ENCODE data around the gene EFCAB12. TPM values are rescaled to one million over a fixed set of nuclear protein-coding genes. Genes with fewer than 3 reads are reported as not detected.
"Not testable (repeated sequence)": the region's sequence is repeated elsewhere in the genome, so short reads cannot be mapped to it uniquely, and the experiment has no call there.

Gene EFCAB12
- total RNA-seq, 3 donors from 2014 or later (not counting 1 experiment from before 2014, with no cell fraction given), result 0.94 to 3.3 (median 1.4) TPM

DNA sequence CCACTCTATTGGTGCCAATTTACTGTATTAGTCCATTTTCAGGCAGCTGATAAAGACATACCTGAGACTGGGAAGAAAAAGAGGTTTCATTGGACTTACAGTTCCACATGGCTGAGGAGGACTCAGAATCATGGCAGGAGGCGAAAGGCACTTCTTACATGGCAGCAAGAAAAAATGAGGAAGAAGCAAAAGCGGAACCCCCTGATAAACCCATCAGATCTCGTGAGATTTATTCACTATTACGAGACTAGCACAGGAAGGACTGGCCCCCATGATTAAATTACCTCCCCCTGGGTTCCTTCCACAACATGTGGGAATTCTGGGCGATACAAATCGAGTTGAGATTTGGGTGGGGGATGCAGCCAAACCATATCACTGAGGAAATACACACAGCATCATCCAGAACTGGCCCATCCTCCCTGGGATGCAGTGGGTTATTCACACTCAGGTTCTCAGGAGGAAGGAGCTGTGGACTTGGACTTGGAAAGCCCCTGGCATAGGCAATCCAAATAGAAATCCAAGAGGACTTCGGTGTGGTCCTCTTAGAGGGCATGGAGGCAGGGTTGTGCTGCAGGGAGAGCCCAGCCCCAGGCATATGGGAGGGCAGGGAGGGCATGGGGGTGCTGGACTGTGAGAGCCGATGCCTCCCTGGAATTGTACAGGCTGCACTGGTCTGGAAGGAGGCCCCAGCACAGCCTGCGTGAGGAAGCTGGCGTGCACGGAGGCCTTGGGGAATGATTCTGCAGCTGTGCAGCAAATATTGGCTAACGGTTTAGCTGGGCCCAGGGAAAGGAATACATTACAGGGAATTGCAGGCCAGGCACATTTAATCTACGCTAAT, 62.9 kb downstream of the EFCAB12 start:
- intact Hi-C loops (cut with micrococcal nuclease), result no loop called here
- DNase-seq, result no peak
- TF ChIP-seq, protein P1, sequence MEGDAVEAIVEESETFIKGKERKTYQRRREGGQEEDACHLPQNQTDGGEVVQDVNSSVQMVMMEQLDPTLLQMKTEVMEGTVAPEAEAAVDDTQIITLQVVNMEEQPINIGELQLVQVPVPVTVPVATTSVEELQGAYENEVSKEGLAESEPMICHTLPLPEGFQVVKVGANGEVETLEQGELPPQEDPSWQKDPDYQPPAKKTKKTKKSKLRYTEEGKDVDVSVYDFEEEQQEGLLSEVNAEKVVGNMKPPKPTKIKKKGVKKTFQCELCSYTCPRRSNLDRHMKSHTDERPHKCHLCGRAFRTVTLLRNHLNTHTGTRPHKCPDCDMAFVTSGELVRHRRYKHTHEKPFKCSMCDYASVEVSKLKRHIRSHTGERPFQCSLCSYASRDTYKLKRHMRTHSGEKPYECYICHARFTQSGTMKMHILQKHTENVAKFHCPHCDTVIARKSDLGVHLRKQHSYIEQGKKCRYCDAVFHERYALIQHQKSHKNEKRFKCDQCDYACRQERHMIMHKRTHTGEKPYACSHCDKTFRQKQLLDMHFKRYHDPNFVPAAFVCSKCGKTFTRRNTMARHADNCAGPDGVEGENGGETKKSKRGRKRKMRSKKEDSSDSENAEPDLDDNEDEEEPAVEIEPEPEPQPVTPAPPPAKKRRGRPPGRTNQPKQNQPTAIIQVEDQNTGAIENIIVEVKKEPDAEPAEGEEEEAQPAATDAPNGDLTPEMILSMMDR (IDR thresholded peaks at IDR 0.05), result no peak
- no peaks in the 10 kb centered on the region for H3K9me3 Mint-ChIP-seq
- H3K36me3 Mint-ChIP-seq, result no peaks in the 10 kb centered on the region
- H3K27me3 Mint-ChIP-seq (ENCODE audit: low read depth in 2 of 2), result no peaks in the 10 kb centered on the region
- H3K4me3 Mint-ChIP-seq, result no peak overlapping the region
- Histone ChIP-seq H3K9me3 (ENCODE audit: control insufficient read depth, insufficient read depth, low read length) (no peaks in the 10 kb centered on the region), H3K4me3 (ENCODE audit: low read length) (no peak overlapping the region), H3K27ac (ENCODE audit: low read length) (no peak overlapping the region), H3K4me1 (ENCODE audit: control insufficient read depth, insufficient read depth, low read length) (no peaks in the 10 kb centered on the region), H3K36me3 (ENCODE audit: control insufficient read depth, insufficient read depth, low read length) (no peaks in the 10 kb centered on the region), H3K27me3 (ENCODE audit: control insufficient read depth, insufficient read depth, low read length) (no peaks in the 10 kb centered on the region)
- ATAC-seq, result no peak
- H3K4me1 Mint-ChIP-seq, result no peaks in the 10 kb centered on the region
- no peak overlapping the region for H3K27ac Mint-ChIP-seq
- 76% methylated on average over 11 of the region's 13 CpGs for WGBS (ENCODE audit: insufficient coverage)

DNA sequence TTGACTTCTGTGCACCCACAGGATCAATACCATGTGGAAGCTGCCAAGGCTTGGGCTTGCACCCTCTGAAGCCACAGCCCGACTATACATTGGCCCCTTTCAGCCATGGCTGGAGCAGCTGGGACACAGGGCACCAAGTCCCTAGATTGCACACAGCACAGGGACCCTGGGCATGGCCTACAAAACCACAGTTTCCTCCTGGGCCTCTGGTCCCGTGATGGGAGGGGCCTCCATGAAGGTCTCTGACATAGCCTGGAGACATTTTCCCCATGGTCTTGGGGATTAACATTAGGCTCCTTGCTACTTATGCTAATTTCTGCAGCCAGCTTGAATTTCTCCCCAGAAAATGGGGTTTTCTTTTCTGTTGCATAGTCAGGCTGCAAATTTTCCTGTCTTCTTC, 63.6 kb downstream of the EFCAB12 start:
- H3K9me3 ChIP-seq (ENCODE audit: control insufficient read depth, insufficient read depth, low read length); intact Hi-C loops (cut with micrococcal nuclease); H3K4me3 ChIP-seq (ENCODE audit: low read length); DNase-seq; H3K36me3 ChIP-seq (ENCODE audit: control insufficient read depth, insufficient read depth, low read length); H3K27me3 ChIP-seq (ENCODE audit: control insufficient read depth, insufficient read depth, low read length); ATAC-seq; H3K27ac ChIP-seq (ENCODE audit: low read length); H3K27ac Mint-ChIP-seq; H3K36me3 Mint-ChIP-seq; H3K4me1 ChIP-seq (ENCODE audit: control insufficient read depth, insufficient read depth, low read length); H3K27me3 Mint-ChIP-seq (ENCODE audit: low read depth in 2 of 2); H3K4me1 Mint-ChIP-seq; H3K9me3 Mint-ChIP-seq; H3K4me3 Mint-ChIP-seq: not testable (repeated sequence)
- WGBS (ENCODE audit: insufficient coverage), result 24% methylated on average over 2 of the region's 2 CpGs

DNA sequence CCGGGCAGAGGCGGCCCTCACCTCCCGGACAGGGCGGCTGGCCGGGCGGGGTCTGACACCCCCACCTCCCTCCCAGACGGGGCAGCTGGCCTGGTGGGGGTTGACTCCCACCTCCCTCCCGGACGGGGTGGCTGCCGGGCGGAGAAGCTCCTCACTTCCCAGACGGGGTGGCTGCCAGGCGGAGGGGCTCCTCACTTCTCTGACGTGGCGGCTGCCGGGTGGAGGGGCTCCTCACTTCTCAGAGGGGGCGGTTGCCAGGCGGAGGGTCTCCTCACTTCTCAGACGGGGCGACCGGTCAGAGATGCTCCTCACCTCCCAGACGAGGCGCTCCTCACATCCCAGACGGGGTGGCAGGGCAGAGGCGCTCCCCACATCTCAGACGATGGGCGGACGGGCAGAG, 65.1 kb downstream of the EFCAB12 start:
- DNase-seq; H3K9me3 ChIP-seq (ENCODE audit: control insufficient read depth, insufficient read depth, low read length); H3K27me3 Mint-ChIP-seq (ENCODE audit: low read depth in 2 of 2); H3K4me3 Mint-ChIP-seq; H3K27ac Mint-ChIP-seq; H3K36me3 Mint-ChIP-seq; ATAC-seq; intact Hi-C loops (cut with micrococcal nuclease); H3K27me3 ChIP-seq (ENCODE audit: control insufficient read depth, insufficient read depth, low read length); H3K9me3 Mint-ChIP-seq; H3K4me1 ChIP-seq (ENCODE audit: control insufficient read depth, insufficient read depth, low read length); H3K4me1 Mint-ChIP-seq; H3K4me3 ChIP-seq (ENCODE audit: low read length); H3K27ac ChIP-seq (ENCODE audit: low read length); H3K36me3 ChIP-seq (ENCODE audit: control insufficient read depth, insufficient read depth, low read length): not testable (repeated sequence)
- 98% methylated on average over 28 of the region's 28 CpGs for WGBS (ENCODE audit: insufficient coverage)

DNA sequence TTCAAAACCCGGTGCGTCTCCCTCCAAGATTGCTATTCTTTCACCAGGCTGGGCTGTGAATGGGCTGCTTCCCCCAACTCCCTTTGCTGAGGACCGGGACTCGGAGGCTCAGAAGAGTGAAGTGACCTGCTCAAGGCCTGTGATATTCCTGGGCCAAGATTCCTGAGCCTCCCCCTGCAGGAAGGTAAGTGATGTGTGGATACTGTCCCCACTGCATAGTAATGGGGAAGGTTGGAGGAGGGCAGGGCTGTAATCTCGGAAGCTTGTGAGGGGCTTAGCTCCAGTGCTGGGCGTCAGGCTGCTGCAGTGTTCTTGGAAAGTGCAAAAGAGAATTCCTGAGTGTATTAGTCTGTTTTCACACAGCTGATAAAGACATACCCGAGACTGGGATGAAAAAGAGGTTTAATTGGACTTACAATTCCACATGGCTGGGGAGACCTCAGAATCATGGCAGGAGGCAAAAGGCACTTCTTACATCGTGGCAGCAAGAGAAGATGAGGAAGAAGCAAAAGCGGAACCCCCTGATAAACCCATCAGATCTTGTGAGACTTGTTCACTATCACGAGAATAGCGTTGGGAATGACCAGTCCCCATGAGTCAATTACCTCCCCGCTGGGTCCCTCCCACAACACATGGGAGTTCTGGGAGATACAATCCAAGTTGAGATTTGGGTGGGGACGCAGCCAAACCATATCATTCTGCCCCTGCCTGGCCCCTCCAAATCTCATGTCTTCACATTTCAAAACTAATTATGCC, 67.6 kb downstream of the EFCAB12 start:
- Histone ChIP-seq H3K36me3 (ENCODE audit: control insufficient read depth, insufficient read depth, low read length) (no peaks in the 10 kb centered on the region), H3K4me3 (ENCODE audit: low read length) (no peak overlapping the region), H3K4me1 (ENCODE audit: control insufficient read depth, insufficient read depth, low read length) (no peaks in the 10 kb centered on the region), H3K27ac (ENCODE audit: low read length) (no peak overlapping the region), H3K27me3 (ENCODE audit: control insufficient read depth, insufficient read depth, low read length) (no peaks in the 10 kb centered on the region), H3K9me3 (ENCODE audit: control insufficient read depth, insufficient read depth, low read length) (no peaks in the 10 kb centered on the region)
- TF ChIP-seq, protein P1 (IDR thresholded peaks at IDR 0.05), result no peak
- DNase-seq (no peak), ATAC-seq (no peak)
- Mint-ChIP-seq H3K27me3 (ENCODE audit: low read depth in 2 of 2) (no peaks in the 10 kb centered on the region), H3K36me3 (no peaks in the 10 kb centered on the region), H3K4me1 (no peaks in the 10 kb centered on the region), H3K27ac (no peak overlapping the region), H3K4me3 (no peak overlapping the region), H3K9me3 (no peaks in the 10 kb centered on the region)
- intact Hi-C loops (cut with micrococcal nuclease), result no loop called here
- WGBS (ENCODE audit: insufficient coverage), result 91% methylated on average over 13 of the region's 13 CpGs

Measured in natural killer cell (primary cell).